SK-N-SH treated with all-trans-retinoic acid at 6 μM for 48 hours (cell line): ENCODE measurements around the gene PHKG2.

Source experiments
- ATAC-seq: fragments of 200-7000 bp; cut with Tn5 transposase; 3 replicates; pipeline ENCODE4 v1.9.1; 2020; ENCODE audit warnings: mild to moderate bottlenecking, moderate library complexity
- ARNTL ChIP-seq: fragments of 450-650 bp; formaldehyde crosslinking; IDR thresholded peaks from 2 replicates; pipeline ENCODE4 v1.5.0; 2020; ENCODE audit warnings: low read depth, mild to moderate bottlenecking, moderate library complexity, borderline replicate concordance
- BACH2 ChIP-seq: fragments of 250-450 bp; sonication (Bioruptor Pico); IDR thresholded peaks from 2 replicates; pipeline ENCODE4 v1.9.0; 2021; ENCODE audit warnings: mild to moderate bottlenecking, borderline replicate concordance
- CSDC2 ChIP-seq: fragments of 250-450 bp; sonication (Bioruptor Pico); IDR thresholded peaks from 2 replicates; pipeline ENCODE4 v1.5.0; 2020; ENCODE audit warnings: mild to moderate bottlenecking, moderate library complexity
- ESRRG ChIP-seq: fragments of 250-450 bp; sonication (Bioruptor Pico); IDR thresholded peaks from 2 replicates; pipeline ENCODE4 v1.6.1; 2021; ENCODE audit warnings: mild to moderate bottlenecking
- GLIS3 ChIP-seq: fragments of 250-450 bp; sonication (Bioruptor Pico); IDR thresholded peaks from 2 replicates; pipeline ENCODE4 v1.5.0; 2020; ENCODE audit warnings: mild to moderate bottlenecking, moderate library complexity
- ISL1 ChIP-seq: fragments of 250-450 bp; sonication (Bioruptor Pico); IDR thresholded peaks from 2 replicates; pipeline ENCODE4 v2.1.2; 2022; ENCODE audit warnings: mild to moderate bottlenecking, moderate library complexity
- PPARA ChIP-seq: fragments of 250-450 bp; sonication (Bioruptor Pico); IDR thresholded peaks from 2 replicates; pipeline ENCODE4 v1.5.0; 2020; ENCODE audit warnings: mild to moderate bottlenecking, borderline replicate concordance
- RARB ChIP-seq: fragments of 250-450 bp; sonication (Bioruptor Pico); IDR thresholded peaks from 2 replicates; pipeline ENCODE4 v1.8.0; 2021; ENCODE audit warnings: mild to moderate bottlenecking, moderate library complexity
- SNAI2 ChIP-seq: fragments of 250-450 bp; sonication (Bioruptor Pico); IDR thresholded peaks from 2 replicates; pipeline ENCODE4 v1.5.0; 2020; ENCODE audit warnings: mild to moderate bottlenecking, moderate library complexity
- TOX ChIP-seq: fragments of 250-450 bp; sonication (Bioruptor Pico); IDR thresholded peaks from 2 replicates; pipeline ENCODE4 v1.8.0; 2021; ENCODE audit warnings: mild to moderate bottlenecking, moderate library complexity, borderline replicate concordance
- ZFP3 ChIP-seq: fragments of 250-450 bp; sonication (Bioruptor Pico); IDR thresholded peaks from 2 replicates; pipeline ENCODE4 v1.5.0; 2020; ENCODE audit warnings: mild to moderate bottlenecking, moderate library complexity
- ZFP30 ChIP-seq: fragments of 450-650 bp; formaldehyde crosslinking; IDR thresholded peaks from 2 replicates; pipeline ENCODE4 v1.5.0; 2022; ENCODE audit warnings: mild to moderate bottlenecking, moderate library complexity
- ZNF565 ChIP-seq: fragments of 450-650 bp; formaldehyde crosslinking; conservative IDR thresholded peaks from 2 replicates; pipeline ENCODE4 v1.5.0; 2020; ENCODE audit warnings: low read depth, mild to moderate bottlenecking, moderate library complexity
- ZNF70 ChIP-seq: fragments of 450-650 bp; formaldehyde crosslinking; IDR thresholded peaks from 2 replicates; pipeline ENCODE4 v1.5.0; 2020; ENCODE audit warnings: mild to moderate bottlenecking, moderate library complexity
- ZNF8 ChIP-seq: fragments of 450-650 bp; formaldehyde crosslinking; IDR thresholded peaks from 2 replicates; pipeline ENCODE4 v1.5.0; 2020; ENCODE audit warnings: mild to moderate bottlenecking, moderate library complexity
- TF ChIP-seq, protein P1 (sequence below): fragments of 250-450 bp; sonication (Bioruptor Pico); IDR thresholded peaks from 2 replicates; pipeline ENCODE4 v1.8.0; 2021; ENCODE audit warnings: low read depth, mild to moderate bottlenecking, moderate library complexity, borderline replicate concordance
- TF ChIP-seq, protein P2 (sequence below): fragments of 250-450 bp; sonication (Bioruptor Pico); IDR thresholded peaks from 2 replicates; pipeline ENCODE4 v1.5.1; 2021; ENCODE audit warnings: mild to moderate bottlenecking, moderate library complexity
- TF ChIP-seq, protein P3 (sequence below): fragments of 250-450 bp; sonication (Bioruptor Pico); IDR thresholded peaks from 2 replicates; pipeline ENCODE4 v1.5.0; 2020; ENCODE audit warnings: mild to moderate bottlenecking, moderate library complexity

Gene PHKG2, protein sequence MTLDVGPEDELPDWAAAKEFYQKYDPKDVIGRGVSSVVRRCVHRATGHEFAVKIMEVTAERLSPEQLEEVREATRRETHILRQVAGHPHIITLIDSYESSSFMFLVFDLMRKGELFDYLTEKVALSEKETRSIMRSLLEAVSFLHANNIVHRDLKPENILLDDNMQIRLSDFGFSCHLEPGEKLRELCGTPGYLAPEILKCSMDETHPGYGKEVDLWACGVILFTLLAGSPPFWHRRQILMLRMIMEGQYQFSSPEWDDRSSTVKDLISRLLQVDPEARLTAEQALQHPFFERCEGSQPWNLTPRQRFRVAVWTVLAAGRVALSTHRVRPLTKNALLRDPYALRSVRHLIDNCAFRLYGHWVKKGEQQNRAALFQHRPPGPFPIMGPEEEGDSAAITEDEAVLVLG

DNA sequence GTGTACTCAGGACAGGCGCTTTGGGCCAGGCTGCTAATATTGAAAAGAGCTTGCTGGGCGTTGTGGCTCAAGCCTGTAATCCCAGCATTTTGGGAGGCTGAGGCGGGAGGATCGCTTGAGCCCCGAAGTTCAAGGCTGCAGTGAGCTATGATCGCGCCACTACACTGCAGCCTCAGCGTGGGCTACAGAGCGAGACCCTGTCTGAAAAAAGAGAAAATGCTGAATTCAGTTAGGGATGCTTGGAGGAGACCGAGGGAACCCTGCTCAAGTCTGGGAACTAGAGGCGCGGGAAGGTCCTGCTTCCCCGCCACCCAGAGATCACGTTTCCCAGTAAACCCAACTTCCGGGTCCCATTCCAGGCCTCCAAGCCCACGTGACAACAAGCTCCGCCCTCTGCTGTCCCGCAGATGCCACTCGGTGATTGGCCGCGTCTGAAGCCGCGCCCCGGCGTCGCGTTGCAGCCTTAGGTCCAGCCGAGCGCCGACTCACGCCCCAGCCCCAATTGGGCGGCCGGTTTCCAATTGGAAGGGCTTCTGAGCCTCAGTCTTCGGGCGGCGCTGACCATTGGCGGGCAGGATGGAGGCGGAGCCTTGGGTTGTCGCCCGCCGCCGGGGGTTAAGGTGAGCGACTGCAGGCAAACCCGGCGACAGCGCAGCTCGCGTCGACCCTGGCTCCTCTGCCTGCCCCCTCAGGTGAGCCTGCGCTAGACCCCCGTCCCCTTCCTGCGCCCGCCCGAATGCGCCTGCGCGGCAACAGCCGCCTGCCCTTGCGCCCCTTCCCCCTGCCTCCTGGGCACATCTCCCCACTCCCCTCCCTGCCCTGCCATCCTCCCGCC lies at the start of gene PHKG2:
Gene PHKG2, plus strand, starts transcription at position 627 of the 835 bp plus-strand sequence. CDS start 396 bp downstream, outside the sequence.
- 0 out of 2 replicates have a peak, but pooled peaks have one; percentile 25 for TF ChIP-seq GLIS3
- TF ChIP-seq, protein P1, sequence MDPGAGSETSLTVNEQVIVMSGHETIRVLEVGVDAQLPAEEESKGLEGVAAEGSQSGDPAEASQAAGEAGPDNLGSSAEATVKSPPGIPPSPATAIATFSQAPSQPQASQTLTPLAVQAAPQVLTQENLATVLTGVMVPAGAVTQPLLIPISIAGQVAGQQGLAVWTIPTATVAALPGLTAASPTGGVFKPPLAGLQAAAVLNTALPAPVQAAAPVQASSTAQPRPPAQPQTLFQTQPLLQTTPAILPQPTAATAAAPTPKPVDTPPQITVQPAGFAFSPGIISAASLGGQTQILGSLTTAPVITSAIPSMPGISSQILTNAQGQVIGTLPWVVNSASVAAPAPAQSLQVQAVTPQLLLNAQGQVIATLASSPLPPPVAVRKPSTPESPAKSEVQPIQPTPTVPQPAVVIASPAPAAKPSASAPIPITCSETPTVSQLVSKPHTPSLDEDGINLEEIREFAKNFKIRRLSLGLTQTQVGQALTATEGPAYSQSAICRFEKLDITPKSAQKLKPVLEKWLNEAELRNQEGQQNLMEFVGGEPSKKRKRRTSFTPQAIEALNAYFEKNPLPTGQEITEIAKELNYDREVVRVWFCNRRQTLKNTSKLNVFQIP: no peak

DNA sequence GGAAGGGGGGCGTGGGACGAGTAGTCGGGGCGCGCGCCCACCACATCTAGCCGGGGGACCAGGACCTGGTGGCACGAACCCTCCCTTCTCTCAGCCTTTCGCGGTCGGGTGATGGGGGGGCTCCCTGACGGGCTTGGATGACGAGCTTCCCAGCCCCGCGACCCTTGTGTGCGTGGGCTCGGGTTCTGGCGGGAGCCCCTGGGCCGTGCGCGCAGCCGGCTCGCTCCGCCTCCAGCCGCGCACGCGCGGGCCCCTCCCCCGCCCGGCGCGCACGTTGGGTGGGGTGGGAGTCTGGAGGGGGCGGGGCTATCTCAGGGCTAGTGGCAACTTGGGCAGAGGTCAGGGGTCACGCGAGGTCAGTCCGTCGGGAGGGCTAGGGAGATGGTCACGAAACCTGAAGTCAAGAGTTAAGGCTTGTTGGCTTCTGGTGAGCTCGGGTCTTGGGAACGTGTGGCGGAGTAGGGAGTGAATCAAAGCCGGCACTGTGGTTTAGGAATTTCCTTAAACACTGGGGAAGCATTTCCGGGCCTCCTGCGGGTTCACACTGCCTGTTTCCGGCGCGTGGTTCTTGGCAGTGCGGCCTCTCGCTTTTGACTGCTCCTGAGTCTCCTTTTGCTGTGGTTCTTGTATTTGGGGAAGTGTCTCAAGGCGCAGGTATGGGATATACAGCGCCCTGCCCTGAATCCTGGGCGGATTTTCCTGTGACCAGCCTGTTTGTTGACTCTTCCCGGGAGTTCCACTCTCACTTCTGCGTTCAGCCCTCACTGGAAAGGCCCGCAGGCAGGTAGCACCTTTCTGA lies 49.2 kb upstream of the PHKG2 start, which contains the start of gene SRCAP:
Gene SRCAP, plus strand, starts transcription at position 356 of the 799 bp plus-strand sequence. CDS start 1,654 bp downstream, outside the sequence.
- TF ChIP-seq ZNF70 (CRISPR knock-in tag): no peak
- no peak for TF ChIP-seq RARB (CRISPR knock-in tag)
- TF ChIP-seq BACH2 (CRISPR knock-in tag): no peak
- 0 out of 2 replicates have a peak, but pooled peaks have one; percentile 16 for TF ChIP-seq CSDC2
- no peak for TF ChIP-seq ZFP3 (CRISPR knock-in tag)
- peak; percentile 52 for ATAC-seq

More for the DNA sequence above, at the start of gene PHKG2:
- ATAC-seq: peak; percentile 98

DNA sequence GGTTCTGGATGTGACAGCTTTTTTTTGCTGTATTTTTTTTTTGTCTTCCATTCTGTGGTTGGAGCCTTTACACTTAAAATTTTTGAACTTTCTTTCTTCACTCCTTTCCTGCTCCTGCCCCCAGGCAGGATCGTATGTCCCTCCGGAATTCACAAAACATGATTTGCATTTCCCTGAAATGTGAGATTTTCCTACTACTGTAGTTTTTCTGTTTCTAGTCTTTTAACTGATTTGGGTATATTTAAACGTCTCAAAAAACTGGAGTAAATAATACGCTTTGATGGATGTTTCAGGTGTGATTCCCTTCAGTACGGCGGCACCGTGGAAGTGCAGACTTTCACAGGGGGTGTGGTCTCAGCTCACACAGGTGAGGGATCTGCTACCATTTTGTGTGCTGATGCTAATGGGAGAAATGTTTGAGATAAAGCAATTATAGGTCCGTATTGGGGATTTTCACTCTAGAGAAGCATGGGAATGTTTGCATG lies 48.6 kb upstream of the PHKG2 start:
- ATAC-seq: no peak
- TF ChIP-seq TOX (CRISPR knock-in tag) (no peak), ARNTL (CRISPR knock-in tag) (no peak), RARB (CRISPR knock-in tag) (no peak), PPARA (no peak), ISL1 (CRISPR knock-in tag) (no peak), ESRRG (CRISPR knock-in tag) (no peak), BACH2 (CRISPR knock-in tag) (no peak), ZNF565 (CRISPR knock-in tag) (no peak), ZNF8 (CRISPR knock-in tag) (no peak), ZFP30 (CRISPR knock-in tag) (no peak), SNAI2 (CRISPR knock-in tag) (no peak), ZFP3 (CRISPR knock-in tag) (no peak)
- TF ChIP-seq, protein P2, sequence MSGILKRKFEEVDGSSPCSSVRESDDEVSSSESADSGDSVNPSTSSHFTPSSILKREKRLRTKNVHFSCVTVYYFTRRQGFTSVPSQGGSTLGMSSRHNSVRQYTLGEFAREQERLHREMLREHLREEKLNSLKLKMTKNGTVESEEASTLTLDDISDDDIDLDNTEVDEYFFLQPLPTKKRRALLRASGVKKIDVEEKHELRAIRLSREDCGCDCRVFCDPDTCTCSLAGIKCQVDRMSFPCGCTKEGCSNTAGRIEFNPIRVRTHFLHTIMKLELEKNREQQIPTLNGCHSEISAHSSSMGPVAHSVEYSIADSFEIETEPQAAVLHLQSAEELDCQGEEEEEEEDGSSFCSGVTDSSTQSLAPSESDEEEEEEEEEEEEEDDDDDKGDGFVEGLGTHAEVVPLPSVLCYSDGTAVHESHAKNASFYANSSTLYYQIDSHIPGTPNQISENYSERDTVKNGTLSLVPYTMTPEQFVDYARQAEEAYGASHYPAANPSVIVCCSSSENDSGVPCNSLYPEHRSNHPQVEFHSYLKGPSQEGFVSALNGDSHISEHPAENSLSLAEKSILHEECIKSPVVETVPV (CRISPR knock-in tag): no peak
- TF ChIP-seq, protein P1: no peak
- TF ChIP-seq, protein P3, sequence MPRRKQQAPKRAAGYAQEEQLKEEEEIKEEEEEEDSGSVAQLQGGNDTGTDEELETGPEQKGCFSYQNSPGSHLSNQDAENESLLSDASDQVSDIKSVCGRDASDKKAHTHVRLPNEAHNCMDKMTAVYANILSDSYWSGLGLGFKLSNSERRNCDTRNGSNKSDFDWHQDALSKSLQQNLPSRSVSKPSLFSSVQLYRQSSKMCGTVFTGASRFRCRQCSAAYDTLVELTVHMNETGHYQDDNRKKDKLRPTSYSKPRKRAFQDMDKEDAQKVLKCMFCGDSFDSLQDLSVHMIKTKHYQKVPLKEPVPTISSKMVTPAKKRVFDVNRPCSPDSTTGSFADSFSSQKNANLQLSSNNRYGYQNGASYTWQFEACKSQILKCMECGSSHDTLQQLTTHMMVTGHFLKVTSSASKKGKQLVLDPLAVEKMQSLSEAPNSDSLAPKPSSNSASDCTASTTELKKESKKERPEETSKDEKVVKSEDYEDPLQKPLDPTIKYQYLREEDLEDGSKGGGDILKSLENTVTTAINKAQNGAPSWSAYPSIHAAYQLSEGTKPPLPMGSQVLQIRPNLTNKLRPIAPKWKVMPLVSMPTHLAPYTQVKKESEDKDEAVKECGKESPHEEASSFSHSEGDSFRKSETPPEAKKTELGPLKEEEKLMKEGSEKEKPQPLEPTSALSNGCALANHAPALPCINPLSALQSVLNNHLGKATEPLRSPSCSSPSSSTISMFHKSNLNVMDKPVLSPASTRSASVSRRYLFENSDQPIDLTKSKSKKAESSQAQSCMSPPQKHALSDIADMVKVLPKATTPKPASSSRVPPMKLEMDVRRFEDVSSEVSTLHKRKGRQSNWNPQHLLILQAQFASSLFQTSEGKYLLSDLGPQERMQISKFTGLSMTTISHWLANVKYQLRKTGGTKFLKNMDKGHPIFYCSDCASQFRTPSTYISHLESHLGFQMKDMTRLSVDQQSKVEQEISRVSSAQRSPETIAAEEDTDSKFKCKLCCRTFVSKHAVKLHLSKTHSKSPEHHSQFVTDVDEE (CRISPR knock-in tag): no peak
